Measurements from ENCODE around the gene TPPP2.

TPPP2 gene

GRCh38 chr14:21016413-21017190, 13.4 kb upstream of the TPPP2 start:
- no peak for TF ChIP-seq CTCF (IDR thresholded peaks at IDR 0.05; ENCODE audit: insufficient read depth, low read depth, low read length, missing control alignments)
- DNase-seq (ENCODE audit: low read depth): no peak
- H3K4me3 ChIP-seq (ENCODE audit: low read length): no peak overlapping the region

- DNase-seq (ENCODE audit: low read depth): no peak
- TF ChIP-seq CTCF (IDR thresholded peaks at IDR 0.05; ENCODE audit: insufficient read depth, low read depth, low read length, missing control alignments): no peak
- no peak overlapping the region for H3K4me3 ChIP-seq (ENCODE audit: low read length)
These were observed 12.3 kb upstream of the TPPP2 start for GRCh38 chr14:21017528-21018245.

- DNase-seq (ENCODE audit: low read depth): no peak
- no peak for TF ChIP-seq CTCF (IDR thresholded peaks at IDR 0.05; ENCODE audit: insufficient read depth, low read depth, low read length, missing control alignments)
- no peak overlapping the region for H3K4me3 ChIP-seq (ENCODE audit: low read length)
These were observed 11.7 kb upstream of the TPPP2 start for GRCh38 chr14:21018286-21018685.

GRCh38 chr14:21018781-21019180, 11.2 kb upstream of the TPPP2 start:
- TF ChIP-seq CTCF (IDR thresholded peaks at IDR 0.05; ENCODE audit: insufficient read depth, low read depth, low read length, missing control alignments): no peak
- no peak overlapping the region for H3K4me3 ChIP-seq (ENCODE audit: low read length)
- DNase-seq (ENCODE audit: low read depth): no peak

- TF ChIP-seq CTCF (IDR thresholded peaks at IDR 0.05; ENCODE audit: insufficient read depth, low read depth, low read length, missing control alignments): no peak
- DNase-seq (ENCODE audit: low read depth): no peak
These were observed 10.7 kb upstream of the TPPP2 start for GRCh38 chr14:21019366-21019765.

GRCh38 chr14:21020977-21021545, 9.0 kb upstream of the TPPP2 start:
- DNase-seq (ENCODE audit: low read depth): no peak
- TF ChIP-seq CTCF (IDR thresholded peaks at IDR 0.05; ENCODE audit: insufficient read depth, low read depth, low read length, missing control alignments): no peak
- no peak overlapping the region for H3K4me3 ChIP-seq (ENCODE audit: low read length)

More at GRCh38 chr14:21019366-21019765, 10.7 kb upstream of the TPPP2 start:
- H3K4me3 ChIP-seq (ENCODE audit: low read length): no peak overlapping the region

All from epithelial cell of esophagus (primary cell).